GM12892 (cell line): ENCODE data around the gene SLC28A1.

Experiments
- POLR2A ChIP-seq: IDR thresholded peaks from 2 replicates; pipeline ENCODE4 v1.6.1; 2011; ENCODE audit warnings: low read depth, low read length, control low read depth
- POLR2AphosphoS5 ChIP-seq: IDR thresholded peaks from 2 replicates; pipeline ENCODE4 v1.6.1; 2011; ENCODE audit warnings: low read depth, low read length, control low read depth
- TAF1 ChIP-seq: IDR thresholded peaks from 2 replicates; pipeline ENCODE4 v1.6.1; 2011; ENCODE audit warnings: low read depth, mild to moderate bottlenecking, control low read depth, low read length, borderline replicate concordance

GRCh38 chr15:84981054-84981710, 96.7 kb downstream of the SLC28A1 start:
- no peak for TF ChIP-seq POLR2A
- TF ChIP-seq TAF1 = no peak; the same call in 1 of the 2 replicates
- no peak for TF ChIP-seq POLR2AphosphoS5
